Body of pancreas (tissue), 4 donors: ENCODE results near the gene PPCDC. TPM values are rescaled to one million over a fixed set of nuclear protein-coding genes. Genes with fewer than 3 reads are reported as not detected.

Experiments
- ATAC-seq: fragments of 150-250 bp; one replicate; pipeline ENCODE4 v1.9.1; 2016
- DNase-seq, 4 donors: peaks; one replicate each; pipeline ENCODE4 v3.0.0-alpha.2; 2019
- H3K27ac ChIP-seq, 4 donors: fragments of 200-600 bp; sonication (generic); 1 replicate in 3 of 4; 2 replicates in 1 of 4; pipeline versions ENCODE4 v1.5.1 to v1.6.1; 2016 to 2019; ENCODE audit warnings: mild to moderate bottlenecking in 1 of 4, mixed read lengths in 1 of 4, moderate library complexity in 1 of 4
- H3K27me3 ChIP-seq, 2 donors: fragments of 200-600 bp; sonication (generic); one replicate each; pipeline ENCODE4 v1.6.0; 2016; ENCODE audit warnings: mild to moderate bottlenecking in 1 of 2
- H3K36me3 ChIP-seq, 2 donors: fragments of 200-600 bp; sonication (generic); replicated peaks in 1 of 2; 2 replicates each; pipeline ENCODE4 v1.5.1; 2016; ENCODE audit warnings: low read depth in 2 of 2; ENCODE audit not compliant: insufficient read depth in 1 of 2
- H3K4me1 ChIP-seq: fragments of 200-600 bp; sonication (generic); one replicate; pipeline ENCODE4 v1.6.0; 2016
- H3K4me3 ChIP-seq, 2 donors: fragments of 200-600 bp; sonication (generic); 1 replicate in 1 of 2; 2 replicates in 1 of 2; pipeline ENCODE4 v1.5.1; 2016 to 2019
- H3K9me3 ChIP-seq, 3 donors: fragments of 200-600 bp; sonication (generic); 1 replicate in 2 of 3; 2 replicates in 1 of 3; pipeline ENCODE4 v1.5.1; 2016
- POLR2A ChIP-seq, 3 donors: fragments of 450-650 bp; IDR thresholded peaks; one replicate each; pipeline ENCODE4 v1.6.1; 2016; ENCODE audit warnings: antibody characterized with exemption in 3 of 3, mild to moderate bottlenecking in 2 of 3
- WGBS, 2 donors: methylation state at CpG; one replicate each; pipeline ENCODE4 v1.1.5; 2017; 5-methylcytosine and 5-hydroxymethylcytosine counted together
- intact Hi-C: fragments of 100-400 bp; cut with DNase I; formaldehyde crosslinking; loops from one replicate; pipeline ENCODE4 v1.15.1; 2023
- total RNA-seq, 2 donors: library from RNA; depleted of rRNA; stranded (reverse); fragments of >200 nt; gene quantifications; one replicate each; pipeline ENCODE4 v1.1.0, GENCODE V29; 2016
- TF ChIP-seq, protein P1 (sequence below), 7 experiments: fragments of 450-650 bp in 4 of 7; fragments of 200-600 bp in 3 of 7; sonication (generic) in 3 of 7; IDR thresholded peaks; one replicate each; pipeline ENCODE4 v1.5.1; 2016 to 2019; ENCODE audit warnings: antibody characterized with exemption in 7 of 7

PPCDC gene
- total RNA-seq, 2 donors from 2014 or later, result 12.5 to 13.2 TPM

DNA sequence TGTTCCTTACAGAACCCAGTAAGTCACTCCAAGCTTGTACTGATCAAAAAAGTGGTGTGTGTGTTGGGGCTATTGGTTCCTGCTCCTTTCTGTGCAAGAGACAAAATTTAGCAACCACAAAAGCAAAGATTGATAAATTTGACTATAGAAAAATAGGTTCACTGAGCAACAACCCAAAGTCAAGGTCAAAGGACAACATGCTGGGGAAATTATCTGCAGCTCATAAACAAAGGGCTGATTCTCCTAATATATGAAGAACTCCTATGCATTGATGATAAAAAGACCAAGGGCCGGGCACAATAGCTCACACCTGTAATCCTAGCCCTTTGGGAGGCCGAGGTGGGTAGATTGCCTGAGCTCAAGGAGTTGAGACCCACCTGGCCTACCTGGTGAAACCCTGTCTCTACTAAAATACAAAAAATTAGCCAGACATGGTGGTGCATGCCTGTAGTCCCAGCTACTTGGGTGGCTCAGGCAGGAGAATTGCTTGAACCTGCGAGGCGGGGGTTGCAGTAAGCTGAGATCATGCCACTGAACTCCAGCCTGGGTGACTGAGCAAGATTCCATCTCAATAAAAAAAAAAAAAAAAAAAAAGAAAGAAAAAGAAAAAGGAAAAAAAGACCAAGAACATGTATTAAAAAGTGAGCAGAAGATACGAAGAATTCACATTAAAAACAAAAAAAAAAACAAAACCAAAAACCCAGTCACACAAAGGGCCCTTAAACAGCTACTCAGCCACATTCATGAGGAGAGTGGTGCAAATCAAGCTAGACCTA, 29.8 kb downstream of the PPCDC start:
- intact Hi-C loops, result no loop called here
- Histone ChIP-seq H3K36me3 (no peaks in the 10 kb centered on the region), H3K9me3 (no peaks in the 10 kb centered on the region), H3K27me3 (no peaks in the 10 kb centered on the region), H3K4me1 (peaks cover 26% of the 10 kb centered on the region), H3K4me3 (no peak overlapping the region), H3K27ac (no peak overlapping the region)
- DNase-seq (no peak), ATAC-seq (no peak)
- WGBS, 2 donors, result 94 to 97% methylated on average over 5 of the region's 5 CpGs
- no peak for TF ChIP-seq POLR2A (IDR thresholded peaks at IDR 0.05)
- TF ChIP-seq, protein P1, sequence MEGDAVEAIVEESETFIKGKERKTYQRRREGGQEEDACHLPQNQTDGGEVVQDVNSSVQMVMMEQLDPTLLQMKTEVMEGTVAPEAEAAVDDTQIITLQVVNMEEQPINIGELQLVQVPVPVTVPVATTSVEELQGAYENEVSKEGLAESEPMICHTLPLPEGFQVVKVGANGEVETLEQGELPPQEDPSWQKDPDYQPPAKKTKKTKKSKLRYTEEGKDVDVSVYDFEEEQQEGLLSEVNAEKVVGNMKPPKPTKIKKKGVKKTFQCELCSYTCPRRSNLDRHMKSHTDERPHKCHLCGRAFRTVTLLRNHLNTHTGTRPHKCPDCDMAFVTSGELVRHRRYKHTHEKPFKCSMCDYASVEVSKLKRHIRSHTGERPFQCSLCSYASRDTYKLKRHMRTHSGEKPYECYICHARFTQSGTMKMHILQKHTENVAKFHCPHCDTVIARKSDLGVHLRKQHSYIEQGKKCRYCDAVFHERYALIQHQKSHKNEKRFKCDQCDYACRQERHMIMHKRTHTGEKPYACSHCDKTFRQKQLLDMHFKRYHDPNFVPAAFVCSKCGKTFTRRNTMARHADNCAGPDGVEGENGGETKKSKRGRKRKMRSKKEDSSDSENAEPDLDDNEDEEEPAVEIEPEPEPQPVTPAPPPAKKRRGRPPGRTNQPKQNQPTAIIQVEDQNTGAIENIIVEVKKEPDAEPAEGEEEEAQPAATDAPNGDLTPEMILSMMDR (IDR thresholded peaks at IDR 0.05), result no peak

DNA sequence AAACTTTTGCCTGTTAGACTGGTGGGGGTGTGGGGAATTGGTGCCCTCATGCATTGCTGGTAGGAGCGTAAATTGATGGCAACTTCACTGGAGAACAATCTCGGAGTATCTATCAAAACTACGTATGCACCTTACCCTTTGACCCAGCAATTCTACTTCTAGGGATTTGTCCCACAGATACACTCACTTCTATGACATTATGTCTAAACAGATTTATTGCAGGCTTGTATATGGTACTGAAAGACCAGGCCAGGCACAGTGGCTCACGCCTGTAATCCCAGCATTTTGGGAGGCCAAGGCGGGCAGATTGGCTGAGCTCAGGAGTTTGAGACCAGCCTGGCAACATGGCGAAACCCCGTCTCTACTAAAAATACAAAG, 30.3 kb downstream of the PPCDC start:
- no peak for TF ChIP-seq POLR2A (IDR thresholded peaks at IDR 0.05)
- TF ChIP-seq, protein P1 (IDR thresholded peaks at IDR 0.05), result no peak
- DNase-seq (no peak), ATAC-seq (no peak)
- H3K27ac ChIP-seq, result peak overlapping the region in 1 of 4 donors; percentile 19
- peaks cover 20% of the 10 kb centered on the region for H3K4me1 ChIP-seq
- 92 to 93% methylated on average over 7 of the region's 7 CpGs for whole genome bisulfite sequencing, 2 donors
- intact Hi-C loops, result no loop called here
- H3K4me3 ChIP-seq, result no peak overlapping the region
- no peaks in the 10 kb centered on the region for H3K27me3 ChIP-seq
- no peaks in the 10 kb centered on the region for H3K36me3 ChIP-seq
- no peaks in the 10 kb centered on the region for H3K9me3 ChIP-seq

GRCh38 chr15:75054172-75054897, 30.9 kb downstream of the PPCDC start:
- ATAC-seq, result peak; percentile 48
- intact Hi-C loops, result no loop called here
- H3K27ac ChIP-seq, result peak overlapping the region in 2 of 4 donors; percentile 19 to 52
- H3K9me3 ChIP-seq, result no peaks in the 10 kb centered on the region
- H3K4me3 ChIP-seq, result no peak overlapping the region
- TF ChIP-seq, protein P1 (IDR thresholded peaks at IDR 0.05), result no peak
- TF ChIP-seq POLR2A (IDR thresholded peaks at IDR 0.05), result no peak
- DNase-seq, result no peak
- 46 to 51% methylated on average over 3 of the region's 3 CpGs for WGBS, 2 donors
- H3K4me1 ChIP-seq, result peaks cover 14% of the 10 kb centered on the region
- no peaks in the 10 kb centered on the region for H3K36me3 ChIP-seq
- H3K27me3 ChIP-seq, result no peaks in the 10 kb centered on the region

- no peak for DNase-seq
- 94 to 99% methylated on average over 7 of the region's 7 CpGs for WGBS, 2 donors
- no peak overlapping the region for H3K27ac ChIP-seq
Observed at GRCh38 chr15:75056036-75056435, 32.6 kb downstream of the PPCDC start.

More at GRCh38 chr15:75056036-75056435, 32.6 kb downstream of the PPCDC start:
- intact Hi-C loops, result no loop called here
- no peaks in the 10 kb centered on the region for H3K27me3 ChIP-seq
- H3K36me3 ChIP-seq, result no peaks in the 10 kb centered on the region
- no peak overlapping the region for H3K4me3 ChIP-seq
- no peak for ATAC-seq
- TF ChIP-seq POLR2A (IDR thresholded peaks at IDR 0.05), result no peak
- TF ChIP-seq, protein P1 (IDR thresholded peaks at IDR 0.05), result no peak
- H3K9me3 ChIP-seq, result no peaks in the 10 kb centered on the region
- H3K4me1 ChIP-seq, result peaks cover 4% of the 10 kb centered on the region
